SK-N-SH (cell line): Measurements from ENCODE around the gene TRHDE. TPM values are rescaled to one million over a fixed set of nuclear protein-coding genes. Genes with fewer than 3 reads are reported as not detected.

Experiments used
- CTCF ChIA-PET: fragments of 300-600, 350-600 bp; formaldehyde crosslinking; extraction: SDS; loops from one replicate; lab custom pipeline; 2021; lab: Yijun Ruan, JAX
- POLR2A ChIA-PET: fragments of 350-600 bp; sonication (Branson Sonifier 250); formaldehyde crosslinking; extraction: SDS; loops from one replicate; lab custom pipeline; 2020; ENCODE audit warnings: antibody characterized with exemption, inconsistent platforms; lab: Yijun Ruan, JAX
- DNase-seq: peaks from one replicate; pipeline ENCODE4 v3.0.0; 2012
- H2AFZ ChIP-seq: fragments of 200-600 bp; sonication (generic); 2 replicates; pipeline ENCODE4 v1.8.1; 2016; ENCODE audit warnings: antibody characterized with exemption, mild to moderate bottlenecking, low read depth
- H3F3A ChIP-seq: fragments of 200-600 bp; sonication (generic); replicated peaks from 2 replicates; pipeline ENCODE3; 2016; ENCODE audit warnings: antibody characterized with exemption, mild to moderate bottlenecking; ENCODE audit not compliant: insufficient read depth
- H3K27ac ChIP-seq, 2 experiments: fragments of 200-500 bp in 1 of 2; fragments of 200-600 bp in 1 of 2; sonication (Bioruptor generic) in 1 of 2; sonication (generic), shearing (Covaris generic) in 1 of 2; 2 replicates each; pipeline versions ENCODE4 v1.5.1 to v1.6.1; 2014 to 2016; ENCODE audit warnings: low read depth in 2 of 2, inconsistent platforms in 1 of 2, low read length in 1 of 2, mild to moderate bottlenecking in 1 of 2, mixed read lengths in 1 of 2
- H3K27me3 ChIP-seq: fragments of 200-600 bp; sonication (generic), shearing (Covaris generic); 2 replicates; pipeline ENCODE4 v1.6.1; 2016; ENCODE audit warnings: mixed run types; ENCODE audit not compliant: insufficient read depth
- H3K36me3 ChIP-seq, 2 experiments: fragments of 200-500 bp in 1 of 2; fragments of 200-600 bp in 1 of 2; sonication (Bioruptor generic) in 1 of 2; sonication (generic) in 1 of 2; replicated peaks in 1 of 2; 2 replicates each; pipeline versions ENCODE3 to v1.5.1; 2014 to 2016; ENCODE audit warnings: low read length in 1 of 2, mild to moderate bottlenecking in 1 of 2; ENCODE audit not compliant: insufficient read depth in 2 of 2, control insufficient read depth in 1 of 2
- H3K4me1 ChIP-seq, 2 experiments: fragments of 200-500 bp in 1 of 2; fragments of 200-600 bp in 1 of 2; sonication (Bioruptor generic) in 1 of 2; sonication (generic), shearing (Covaris generic) in 1 of 2; 2 replicates each; pipeline versions ENCODE4 v1.5.1 to v1.6.1; 2014 to 2016; ENCODE audit warnings: low read depth in 1 of 2, low read length in 1 of 2, mixed run types in 1 of 2; ENCODE audit not compliant: insufficient read depth in 2 of 2, control insufficient read depth in 1 of 2
- H3K4me2 ChIP-seq: fragments of 200-600 bp; sonication (generic), shearing (Covaris generic); 2 replicates; pipeline ENCODE4 v1.6.1; 2017; ENCODE audit warnings: mixed run types
- H3K4me3 ChIP-seq, 2 experiments: fragments of 200-500 bp in 1 of 2; fragments of 200-600 bp in 1 of 2; sonication (Bioruptor generic) in 1 of 2; sonication (generic), shearing (Covaris generic) in 1 of 2; 2 replicates each; pipeline versions ENCODE4 v1.5.1 to v1.8.1; 2014 to 2016; ENCODE audit warnings: low read depth in 2 of 2, inconsistent platforms in 1 of 2, low read length in 1 of 2, mild to moderate bottlenecking in 1 of 2, mixed read lengths in 1 of 2, moderate library complexity in 1 of 2
- H3K79me2 ChIP-seq: fragments of 200-600 bp; sonication (generic); 2 replicates; pipeline ENCODE4 v1.8.1; 2017; ENCODE audit warnings: mild to moderate bottlenecking; ENCODE audit not compliant: insufficient read depth
- H3K9ac ChIP-seq: fragments of 200-600 bp; sonication (generic); 2 replicates; pipeline ENCODE4 v1.6.1; 2017; ENCODE audit warnings: mixed run types
- H3K9me2 ChIP-seq: fragments of 200-600 bp; sonication (generic); 2 replicates; pipeline ENCODE4 v1.6.1; 2017; ENCODE audit warnings: mixed run types
- H3K9me3 ChIP-seq: fragments of 200-600 bp; sonication (generic); 2 replicates; pipeline ENCODE4 v1.6.1; 2017; ENCODE audit warnings: mixed run types, mild to moderate bottlenecking, moderate library complexity
- H4K20me1 ChIP-seq: fragments of 200-600 bp; sonication (generic); 2 replicates; pipeline ENCODE4 v1.6.1; 2017; ENCODE audit warnings: mild to moderate bottlenecking, mixed run types; ENCODE audit not compliant: insufficient read depth
- CHD2 ChIP-seq: fragments of 150-350 bp; IDR thresholded peaks from 2 replicates; pipeline ENCODE4 v1.6.1; 2018; ENCODE audit warnings: low read length; ENCODE audit not compliant: partially characterized antibody
- ELF1 ChIP-seq: IDR thresholded peaks from 2 replicates; pipeline ENCODE4 v1.4.0; 2012
- EZH2phosphoT487 ChIP-seq: fragments of 200-600 bp; sonication (generic); IDR thresholded peaks from 2 replicates; pipeline ENCODE4 v1.6.1; 2017; ENCODE audit warnings: low read depth, mixed run types, mild to moderate bottlenecking, antibody characterized with exemption, moderate library complexity, borderline replicate concordance
- FOXJ3 ChIP-seq: sonication (generic); formaldehyde crosslinking; IDR thresholded peaks from 2 replicates; pipeline ENCODE4 v1.5.1; 2020; ENCODE audit warnings: mild to moderate bottlenecking, missing genetic modification reagents
- FOXM1 ChIP-seq: IDR thresholded peaks from 2 replicates; pipeline ENCODE4 v1.4.0; 2012; ENCODE audit warnings: low read depth, mild to moderate bottlenecking
- GABPA ChIP-seq: IDR thresholded peaks from 2 replicates; pipeline ENCODE4 v1.4.0; 2012; ENCODE audit warnings: low read depth, mild to moderate bottlenecking
- JUND ChIP-seq: IDR thresholded peaks from 2 replicates; pipeline ENCODE4 v1.4.0; 2012
- MEF2A ChIP-seq: IDR thresholded peaks from 2 replicates; pipeline ENCODE4 v1.4.0; 2012; ENCODE audit warnings: low read depth, borderline replicate concordance
- MXI1 ChIP-seq: IDR thresholded peaks from 2 replicates; pipeline ENCODE4 v1.6.1; 2012; ENCODE audit warnings: mild to moderate bottlenecking, low read depth, low read length, improper control_type of control experiment
- NFIC ChIP-seq: IDR thresholded peaks from 2 replicates; pipeline ENCODE4 v1.4.0; 2012; ENCODE audit warnings: borderline replicate concordance
- NRF1 ChIP-seq: IDR thresholded peaks from 2 replicates; pipeline ENCODE4 v1.6.1; 2012; ENCODE audit warnings: low read depth, mild to moderate bottlenecking, low read length
- POLR2AphosphoS5 ChIP-seq: IDR thresholded peaks from 2 replicates; pipeline ENCODE4 v1.6.1; 2012; ENCODE audit warnings: low read depth, low read length
- RAD21 ChIP-seq: IDR thresholded peaks from 2 replicates; pipeline ENCODE4 v1.6.1; 2012; ENCODE audit warnings: mild to moderate bottlenecking, low read length
- RCOR1 ChIP-seq: fragments of 150-350 bp; IDR thresholded peaks from 2 replicates; pipeline ENCODE4 v1.6.1; 2017; ENCODE audit warnings: antibody characterized with exemption, low read length
- RFX5 ChIP-seq: IDR thresholded peaks from 2 replicates; pipeline ENCODE4 v1.6.1; 2012; ENCODE audit warnings: mild to moderate bottlenecking, improper control_type of control experiment, low read length
- RXRA ChIP-seq: IDR thresholded peaks from 2 replicates; pipeline ENCODE4 v1.4.0; 2012; ENCODE audit warnings: low read depth, mild to moderate bottlenecking, borderline replicate concordance
- TAF1 ChIP-seq: IDR thresholded peaks from 2 replicates; pipeline ENCODE4 v1.6.1; 2012; ENCODE audit warnings: low read depth, mild to moderate bottlenecking, low read length, moderate library complexity, borderline replicate concordance
- YY1 ChIP-seq: IDR thresholded peaks from 2 replicates; pipeline ENCODE4 v1.4.0; 2012; ENCODE audit warnings: low read depth, mild to moderate bottlenecking
- WGBS: methylation state at CpG from one replicate; pipeline ENCODE4 v1.1.6; 2017; ENCODE audit warnings: low lambda C conversion rate; 5-methylcytosine and 5-hydroxymethylcytosine counted together
- polyA plus RNA-seq, 3 experiments: library from polyadenylated mRNA; depleted of rRNA; stranded (reverse); fragments of >200 nt; gene quantifications; 2 replicates each; pipeline ENCODE4 v1.2.3, GENCODE V29; 2012
- TF ChIP-seq, protein P1 (sequence below): IDR thresholded peaks from 2 replicates; pipeline ENCODE4 v1.4.0; 2012; ENCODE audit warnings: low read depth
- TF ChIP-seq, protein P2 (sequence below): fragments of 200-600 bp; sonication (generic); IDR thresholded peaks from 2 replicates; pipeline ENCODE4 v1.6.1; 2017; ENCODE audit warnings: antibody characterized with exemption, mild to moderate bottlenecking, moderate library complexity
- TF ChIP-seq, protein P3 (sequence below): IDR thresholded peaks from 2 replicates; pipeline ENCODE4 v1.6.1; 2012; ENCODE audit warnings: mild to moderate bottlenecking, low read depth, low read length, moderate library complexity
- TF ChIP-seq, protein P4 (sequence below): IDR thresholded peaks from 2 replicates; pipeline ENCODE4; 2012
- TF ChIP-seq, protein P5 (sequence below): IDR thresholded peaks from 2 replicates; pipeline ENCODE4 v1.4.0; 2012; ENCODE audit warnings: low read depth, borderline replicate concordance

TRHDE gene
- polyA plus RNA-seq, 1 of the 3 experiments (the other 2 are of a cell fraction) = 0.46 TPM

DNA sequence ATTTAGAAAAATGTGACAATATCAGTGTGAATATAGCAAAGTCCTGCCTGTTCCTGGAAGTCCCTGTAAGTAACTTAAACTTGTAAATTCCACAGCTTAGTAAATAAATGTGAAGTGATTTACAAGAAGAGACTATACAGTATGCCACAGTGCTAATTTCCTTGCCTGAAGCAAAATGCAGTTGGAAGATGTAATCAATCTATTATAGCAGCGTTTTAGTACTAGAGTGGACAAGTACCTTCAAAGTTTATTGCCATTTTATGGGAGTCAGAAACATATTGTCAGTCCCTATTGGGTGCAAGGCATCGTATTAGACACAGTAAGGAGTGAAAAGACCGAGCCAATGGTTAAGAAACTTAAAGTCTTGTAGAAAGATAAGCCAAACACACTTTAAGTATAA, 94.1 kb downstream of the TRHDE start:
- no peak overlapping the region for H2AFZ ChIP-seq
- TF ChIP-seq, protein P1, sequence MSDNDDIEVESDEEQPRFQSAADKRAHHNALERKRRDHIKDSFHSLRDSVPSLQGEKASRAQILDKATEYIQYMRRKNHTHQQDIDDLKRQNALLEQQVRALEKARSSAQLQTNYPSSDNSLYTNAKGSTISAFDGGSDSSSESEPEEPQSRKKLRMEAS = no peak
- TF ChIP-seq JUND (no peak), CHD2 (no peak), TAF1 (no peak), FOXM1 (no peak), ELF1 (no peak), FOXJ3 (CRISPR knock-in tag) (no peak), GABPA (no peak), RCOR1 (no peak), MEF2A (no peak), RAD21 (no peak), EZH2phosphoT487 (no peak), RFX5 (no peak), MXI1 (no peak), RXRA (no peak), NRF1 (no peak), YY1 (no peak), POLR2AphosphoS5 (no peak)
- TF ChIP-seq, protein P2, sequence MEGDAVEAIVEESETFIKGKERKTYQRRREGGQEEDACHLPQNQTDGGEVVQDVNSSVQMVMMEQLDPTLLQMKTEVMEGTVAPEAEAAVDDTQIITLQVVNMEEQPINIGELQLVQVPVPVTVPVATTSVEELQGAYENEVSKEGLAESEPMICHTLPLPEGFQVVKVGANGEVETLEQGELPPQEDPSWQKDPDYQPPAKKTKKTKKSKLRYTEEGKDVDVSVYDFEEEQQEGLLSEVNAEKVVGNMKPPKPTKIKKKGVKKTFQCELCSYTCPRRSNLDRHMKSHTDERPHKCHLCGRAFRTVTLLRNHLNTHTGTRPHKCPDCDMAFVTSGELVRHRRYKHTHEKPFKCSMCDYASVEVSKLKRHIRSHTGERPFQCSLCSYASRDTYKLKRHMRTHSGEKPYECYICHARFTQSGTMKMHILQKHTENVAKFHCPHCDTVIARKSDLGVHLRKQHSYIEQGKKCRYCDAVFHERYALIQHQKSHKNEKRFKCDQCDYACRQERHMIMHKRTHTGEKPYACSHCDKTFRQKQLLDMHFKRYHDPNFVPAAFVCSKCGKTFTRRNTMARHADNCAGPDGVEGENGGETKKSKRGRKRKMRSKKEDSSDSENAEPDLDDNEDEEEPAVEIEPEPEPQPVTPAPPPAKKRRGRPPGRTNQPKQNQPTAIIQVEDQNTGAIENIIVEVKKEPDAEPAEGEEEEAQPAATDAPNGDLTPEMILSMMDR = no peak
- H3K4me1 ChIP-seq = no peaks in the 10 kb centered on the region
- H3K9me2 ChIP-seq = no peaks in the 10 kb centered on the region
- H4K20me1 ChIP-seq = no peaks in the 10 kb centered on the region
- no peak overlapping the region for H3K4me3 ChIP-seq
- no peak overlapping the region for H3K4me2 ChIP-seq
- no peak for DNase-seq
- WGBS = 17% methylated on average over 3 of the region's 3 CpGs
- no peak overlapping the region for H3K27ac ChIP-seq
- CTCF ChIA-PET = no interaction called here
- no peaks in the 10 kb centered on the region for H3K9me3 ChIP-seq
- H3F3A ChIP-seq = no peaks in the 10 kb centered on the region
- POLR2A ChIA-PET = no interaction called here
- H3K27me3 ChIP-seq = no peaks in the 10 kb centered on the region
- H3K79me2 ChIP-seq = no peaks in the 10 kb centered on the region
- H3K36me3 ChIP-seq = no peaks in the 10 kb centered on the region
- no peak overlapping the region for H3K9ac ChIP-seq

DNA sequence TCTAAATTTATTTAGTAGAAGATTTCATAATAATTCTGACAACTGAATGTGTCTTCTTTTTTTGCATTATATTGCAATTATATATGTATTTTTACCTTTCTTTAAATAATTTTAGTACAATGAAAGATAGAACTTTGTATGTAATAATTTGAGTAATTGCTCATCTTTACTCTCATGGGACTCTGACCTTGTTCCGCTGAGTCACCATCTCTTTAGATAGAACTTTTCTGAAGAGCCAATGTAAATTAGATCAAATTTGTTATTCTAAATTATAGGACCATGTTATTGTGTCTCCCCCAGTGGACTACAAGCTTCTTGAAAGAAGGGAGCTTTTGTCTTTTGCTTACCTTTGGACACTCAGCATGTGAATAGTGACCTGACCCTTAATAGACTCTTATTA, 96.1 kb downstream of the TRHDE start:
- H3K36me3 ChIP-seq = no peaks in the 10 kb centered on the region
- H3K27ac ChIP-seq = no peak overlapping the region
- no peak overlapping the region for H2AFZ ChIP-seq
- no peaks in the 10 kb centered on the region for H3K9me3 ChIP-seq
- no peak overlapping the region for H3K4me3 ChIP-seq
- TF ChIP-seq YY1 (no peak), NFIC (no peak), JUND (no peak), EZH2phosphoT487 (no peak)
- TF ChIP-seq, protein P3, sequence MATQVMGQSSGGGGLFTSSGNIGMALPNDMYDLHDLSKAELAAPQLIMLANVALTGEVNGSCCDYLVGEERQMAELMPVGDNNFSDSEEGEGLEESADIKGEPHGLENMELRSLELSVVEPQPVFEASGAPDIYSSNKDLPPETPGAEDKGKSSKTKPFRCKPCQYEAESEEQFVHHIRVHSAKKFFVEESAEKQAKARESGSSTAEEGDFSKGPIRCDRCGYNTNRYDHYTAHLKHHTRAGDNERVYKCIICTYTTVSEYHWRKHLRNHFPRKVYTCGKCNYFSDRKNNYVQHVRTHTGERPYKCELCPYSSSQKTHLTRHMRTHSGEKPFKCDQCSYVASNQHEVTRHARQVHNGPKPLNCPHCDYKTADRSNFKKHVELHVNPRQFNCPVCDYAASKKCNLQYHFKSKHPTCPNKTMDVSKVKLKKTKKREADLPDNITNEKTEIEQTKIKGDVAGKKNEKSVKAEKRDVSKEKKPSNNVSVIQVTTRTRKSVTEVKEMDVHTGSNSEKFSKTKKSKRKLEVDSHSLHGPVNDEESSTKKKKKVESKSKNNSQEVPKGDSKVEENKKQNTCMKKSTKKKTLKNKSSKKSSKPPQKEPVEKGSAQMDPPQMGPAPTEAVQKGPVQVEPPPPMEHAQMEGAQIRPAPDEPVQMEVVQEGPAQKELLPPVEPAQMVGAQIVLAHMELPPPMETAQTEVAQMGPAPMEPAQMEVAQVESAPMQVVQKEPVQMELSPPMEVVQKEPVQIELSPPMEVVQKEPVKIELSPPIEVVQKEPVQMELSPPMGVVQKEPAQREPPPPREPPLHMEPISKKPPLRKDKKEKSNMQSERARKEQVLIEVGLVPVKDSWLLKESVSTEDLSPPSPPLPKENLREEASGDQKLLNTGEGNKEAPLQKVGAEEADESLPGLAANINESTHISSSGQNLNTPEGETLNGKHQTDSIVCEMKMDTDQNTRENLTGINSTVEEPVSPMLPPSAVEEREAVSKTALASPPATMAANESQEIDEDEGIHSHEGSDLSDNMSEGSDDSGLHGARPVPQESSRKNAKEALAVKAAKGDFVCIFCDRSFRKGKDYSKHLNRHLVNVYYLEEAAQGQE = no peak
- TF ChIP-seq, protein P1 = no peak
- TF ChIP-seq, protein P4, sequence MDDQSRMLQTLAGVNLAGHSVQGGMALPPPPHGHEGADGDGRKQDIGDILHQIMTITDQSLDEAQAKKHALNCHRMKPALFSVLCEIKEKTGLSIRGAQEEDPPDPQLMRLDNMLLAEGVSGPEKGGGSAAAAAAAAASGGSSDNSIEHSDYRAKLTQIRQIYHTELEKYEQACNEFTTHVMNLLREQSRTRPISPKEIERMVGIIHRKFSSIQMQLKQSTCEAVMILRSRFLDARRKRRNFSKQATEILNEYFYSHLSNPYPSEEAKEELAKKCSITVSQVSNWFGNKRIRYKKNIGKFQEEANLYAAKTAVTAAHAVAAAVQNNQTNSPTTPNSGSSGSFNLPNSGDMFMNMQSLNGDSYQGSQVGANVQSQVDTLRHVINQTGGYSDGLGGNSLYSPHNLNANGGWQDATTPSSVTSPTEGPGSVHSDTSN = no peak
- TF ChIP-seq, protein P5, sequence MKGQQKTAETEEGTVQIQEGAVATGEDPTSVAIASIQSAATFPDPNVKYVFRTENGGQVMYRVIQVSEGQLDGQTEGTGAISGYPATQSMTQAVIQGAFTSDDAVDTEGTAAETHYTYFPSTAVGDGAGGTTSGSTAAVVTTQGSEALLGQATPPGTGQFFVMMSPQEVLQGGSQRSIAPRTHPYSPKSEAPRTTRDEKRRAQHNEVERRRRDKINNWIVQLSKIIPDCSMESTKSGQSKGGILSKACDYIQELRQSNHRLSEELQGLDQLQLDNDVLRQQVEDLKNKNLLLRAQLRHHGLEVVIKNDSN = no peak
- no peaks in the 10 kb centered on the region for H3F3A ChIP-seq
- no peak overlapping the region for H3K9ac ChIP-seq
- H3K79me2 ChIP-seq = no peaks in the 10 kb centered on the region
- H3K9me2 ChIP-seq = no peaks in the 10 kb centered on the region
- no peaks in the 10 kb centered on the region for H3K27me3 ChIP-seq
- CTCF ChIA-PET = interaction anchor here (1.5 kb wide), 1 partner anchor 103 kb away, joined by 3 read pairs; no protein-coding TSS in a partner anchor
- H3K4me1 ChIP-seq = no peaks in the 10 kb centered on the region
- POLR2A ChIA-PET = no interaction called here
- 88% methylated on average over 1 of the region's 1 CpG for WGBS
- H4K20me1 ChIP-seq = no peaks in the 10 kb centered on the region
- H3K4me2 ChIP-seq = no peak overlapping the region
- DNase-seq = no peak
